Thymus (tissue), 11 donors: Measurements from ENCODE around the gene GNPTAB. TPM values are rescaled to one million over a fixed set of nuclear protein-coding genes. Genes with fewer than 3 reads are reported as not detected.

Experiments used
- DNase-seq, 9 donors: peaks; one replicate each; pipeline ENCODE4 v3.0.0-alpha.2; 2013; ENCODE audit warnings: low spot score in 9 of 9, low read depth in 6 of 9, missing footprints in 1 of 9
- H3K27ac ChIP-seq, 2 donors: one replicate each; pipeline ENCODE4 v1.5.1; 2013; ENCODE audit warnings: control low read depth in 1 of 2, low read depth in 1 of 2, low read length in 1 of 2, mild to moderate bottlenecking in 1 of 2, moderate library complexity in 1 of 2
- H3K27me3 ChIP-seq, 2 donors: one replicate each; pipeline ENCODE4 v1.5.1; 2013; ENCODE audit warnings: low read length in 1 of 2; ENCODE audit not compliant: control insufficient read depth in 2 of 2, insufficient read depth in 1 of 2
- H3K36me3 ChIP-seq, 2 donors: one replicate each; pipeline ENCODE4 v1.5.1; 2013; ENCODE audit warnings: low read length in 1 of 2, mild to moderate bottlenecking in 1 of 2, moderate library complexity in 1 of 2; ENCODE audit not compliant: control insufficient read depth in 2 of 2, insufficient read depth in 2 of 2
- H3K4me1 ChIP-seq, 2 donors: one replicate each; pipeline ENCODE4 v1.5.1; 2013; ENCODE audit warnings: low read length in 2 of 2; ENCODE audit not compliant: control insufficient read depth in 2 of 2, insufficient read depth in 2 of 2
- H3K4me3 ChIP-seq, 2 donors: one replicate each; pipeline ENCODE4 v1.5.1; 2013; ENCODE audit warnings: low read length in 2 of 2, control low read depth in 1 of 2, mild to moderate bottlenecking in 1 of 2
- H3K9me3 ChIP-seq, 2 donors: one replicate each; pipeline ENCODE4 v1.5.1; 2013; ENCODE audit warnings: low read length in 1 of 2, mild to moderate bottlenecking in 1 of 2; ENCODE audit not compliant: control insufficient read depth in 2 of 2, insufficient read depth in 1 of 2
- WGBS: extraction: QIAGEN DNeasy Blood & Tissue Kit; methylation state at CpG from one replicate; pipeline ENCODE4 v1.1.7; 2013; 5-methylcytosine and 5-hydroxymethylcytosine counted together
- polyA plus RNA-seq: library from polyadenylated mRNA; stranded (reverse); fragments of 200-250 nt; gene quantifications from one replicate; pipeline ENCODE4 v1.2.3, GENCODE V29; 2013
- total RNA-seq: library from RNA; stranded (reverse); fragments of 120-200 nt; gene quantifications from one replicate; pipeline ENCODE4 v1.2.4, GENCODE V29; 2013
- donor health status: healthy.

GNPTAB gene
- total and polyA plus RNA-seq, 2 donors, result 20.6 to 44.8 TPM

- H3K27me3 ChIP-seq, result peaks cover 0 to 6% of the 10 kb centered on the region in 2 donors
- peak overlapping the region in 1 of 2 donors; percentile 56 for H3K27ac ChIP-seq
- WGBS, result 50% methylated on average over 18 of the region's 18 CpGs
- H3K4me3 ChIP-seq, result peak overlapping the region; percentile 65 to 89
- DNase-seq, result peak in 3 of 9 donors; percentile 12 to 28 (median 15)
- peaks cover 5 to 11% of the 10 kb centered on the region in 2 donors for H3K4me1 ChIP-seq
- H3K9me3 ChIP-seq, result no peaks in the 10 kb centered on the region
- no peaks in the 10 kb centered on the region for H3K36me3 ChIP-seq
Observed at GRCh38 chr12:101696251-101697196, 134.2 kb downstream of the GNPTAB start.

- Histone ChIP-seq H3K27me3 (peaks cover 0 to 6% of the 10 kb centered on the region in 2 donors), H3K36me3 (no peaks in the 10 kb centered on the region), H3K9me3 (no peaks in the 10 kb centered on the region), H3K4me1 (peaks cover 5 to 11% of the 10 kb centered on the region in 2 donors), H3K27ac (no peak overlapping the region), H3K4me3 (no peak overlapping the region)
- no peak for DNase-seq
- WGBS, result 99% methylated on average over 1 of the region's 1 CpG
Observed at GRCh38 chr12:101695706-101696105, 135.1 kb downstream of the GNPTAB start.

Other genes starting within 250 kb of the GNPTAB start
- gene MYBPC1, start 236.0 kb downstream of the GNPTAB start, total RNA-seq, result 4.6 TPM
- 10.6 TPM for gene MYBPC1, start 236.0 kb downstream of the GNPTAB start, polyA plus RNA-seq
- 12.8 TPM for gene CHPT1, start 133.3 kb downstream of the GNPTAB start, total RNA-seq
- 34.4 TPM for gene CHPT1, start 133.3 kb downstream of the GNPTAB start, polyA plus RNA-seq
- gene SYCP3, start 91.5 kb downstream of the GNPTAB start, total RNA-seq, result 0.76 TPM
- 1.4 TPM for gene SYCP3, start 91.5 kb downstream of the GNPTAB start, polyA plus RNA-seq
- 8.2 TPM for gene DRAM1, start 46.6 kb upstream of the GNPTAB start, total RNA-seq
- 18.5 TPM for gene DRAM1, start 46.6 kb upstream of the GNPTAB start, polyA plus RNA-seq
- gene WASHC3, start 231.0 kb upstream of the GNPTAB start, total RNA-seq, result 72.8 TPM
- gene WASHC3, start 231.0 kb upstream of the GNPTAB start, polyA plus RNA-seq, result 74.0 TPM